SK-N-SH (cell line): ENCODE measurements around the gene CXCR5. TPM values are rescaled to one million over a fixed set of nuclear protein-coding genes. Genes with fewer than 3 reads are reported as not detected.

Experiments used
- CTCF ChIA-PET: fragments of 300-600, 350-600 bp; formaldehyde crosslinking; extraction: SDS; loops from one replicate; lab custom pipeline; 2021; lab: Yijun Ruan, JAX
- POLR2A ChIA-PET: fragments of 350-600 bp; sonication (Branson Sonifier 250); formaldehyde crosslinking; extraction: SDS; loops from one replicate; lab custom pipeline; 2020; ENCODE audit warnings: antibody characterized with exemption, inconsistent platforms; lab: Yijun Ruan, JAX
- DNase-seq: peaks from one replicate; pipeline ENCODE4 v3.0.0; 2012
- H2AFZ ChIP-seq: fragments of 200-600 bp; sonication (generic); 2 replicates; pipeline ENCODE4 v1.8.1; 2016; ENCODE audit warnings: antibody characterized with exemption, mild to moderate bottlenecking, low read depth
- H3F3A ChIP-seq: fragments of 200-600 bp; sonication (generic); replicated peaks from 2 replicates; pipeline ENCODE3; 2016; ENCODE audit warnings: antibody characterized with exemption, mild to moderate bottlenecking; ENCODE audit not compliant: insufficient read depth
- H3K27ac ChIP-seq, 2 experiments: fragments of 200-500 bp in 1 of 2; fragments of 200-600 bp in 1 of 2; sonication (Bioruptor generic) in 1 of 2; sonication (generic), shearing (Covaris generic) in 1 of 2; 2 replicates each; pipeline versions ENCODE4 v1.5.1 to v1.6.1; 2014 to 2016; ENCODE audit warnings: low read depth in 2 of 2, inconsistent platforms in 1 of 2, low read length in 1 of 2, mild to moderate bottlenecking in 1 of 2, mixed read lengths in 1 of 2
- H3K27me3 ChIP-seq: fragments of 200-600 bp; sonication (generic), shearing (Covaris generic); 2 replicates; pipeline ENCODE4 v1.6.1; 2016; ENCODE audit warnings: mixed run types; ENCODE audit not compliant: insufficient read depth
- H3K36me3 ChIP-seq, 2 experiments: fragments of 200-500 bp in 1 of 2; fragments of 200-600 bp in 1 of 2; sonication (Bioruptor generic) in 1 of 2; sonication (generic) in 1 of 2; replicated peaks in 1 of 2; 2 replicates each; pipeline versions ENCODE3 to v1.5.1; 2014 to 2016; ENCODE audit warnings: low read length in 1 of 2, mild to moderate bottlenecking in 1 of 2; ENCODE audit not compliant: insufficient read depth in 2 of 2, control insufficient read depth in 1 of 2
- H3K4me1 ChIP-seq, 2 experiments: fragments of 200-500 bp in 1 of 2; fragments of 200-600 bp in 1 of 2; sonication (Bioruptor generic) in 1 of 2; sonication (generic), shearing (Covaris generic) in 1 of 2; 2 replicates each; pipeline versions ENCODE4 v1.5.1 to v1.6.1; 2014 to 2016; ENCODE audit warnings: low read depth in 1 of 2, low read length in 1 of 2, mixed run types in 1 of 2; ENCODE audit not compliant: insufficient read depth in 2 of 2, control insufficient read depth in 1 of 2
- H3K4me2 ChIP-seq: fragments of 200-600 bp; sonication (generic), shearing (Covaris generic); 2 replicates; pipeline ENCODE4 v1.6.1; 2017; ENCODE audit warnings: mixed run types
- H3K4me3 ChIP-seq, 2 experiments: fragments of 200-500 bp in 1 of 2; fragments of 200-600 bp in 1 of 2; sonication (Bioruptor generic) in 1 of 2; sonication (generic), shearing (Covaris generic) in 1 of 2; 2 replicates each; pipeline versions ENCODE4 v1.5.1 to v1.8.1; 2014 to 2016; ENCODE audit warnings: low read depth in 2 of 2, inconsistent platforms in 1 of 2, low read length in 1 of 2, mild to moderate bottlenecking in 1 of 2, mixed read lengths in 1 of 2, moderate library complexity in 1 of 2
- H3K79me2 ChIP-seq: fragments of 200-600 bp; sonication (generic); 2 replicates; pipeline ENCODE4 v1.8.1; 2017; ENCODE audit warnings: mild to moderate bottlenecking; ENCODE audit not compliant: insufficient read depth
- H3K9ac ChIP-seq: fragments of 200-600 bp; sonication (generic); 2 replicates; pipeline ENCODE4 v1.6.1; 2017; ENCODE audit warnings: mixed run types
- H3K9me2 ChIP-seq: fragments of 200-600 bp; sonication (generic); 2 replicates; pipeline ENCODE4 v1.6.1; 2017; ENCODE audit warnings: mixed run types
- H3K9me3 ChIP-seq: fragments of 200-600 bp; sonication (generic); 2 replicates; pipeline ENCODE4 v1.6.1; 2017; ENCODE audit warnings: mixed run types, mild to moderate bottlenecking, moderate library complexity
- H4K20me1 ChIP-seq: fragments of 200-600 bp; sonication (generic); 2 replicates; pipeline ENCODE4 v1.6.1; 2017; ENCODE audit warnings: mild to moderate bottlenecking, mixed run types; ENCODE audit not compliant: insufficient read depth
- ELF1 ChIP-seq: IDR thresholded peaks from 2 replicates; pipeline ENCODE4 v1.4.0; 2012
- EP300 ChIP-seq, 2 experiments: IDR thresholded peaks; 2 replicates each; pipeline versions ENCODE4 v1.4.0 to v1.6.1; 2012; ENCODE audit warnings: borderline replicate concordance in 1 of 2, low read depth in 1 of 2, low read length in 1 of 2
- FOXJ3 ChIP-seq: sonication (generic); formaldehyde crosslinking; IDR thresholded peaks from 2 replicates; pipeline ENCODE4 v1.5.1; 2020; ENCODE audit warnings: mild to moderate bottlenecking, missing genetic modification reagents
- GABPA ChIP-seq: IDR thresholded peaks from 2 replicates; pipeline ENCODE4 v1.4.0; 2012; ENCODE audit warnings: low read depth, mild to moderate bottlenecking
- GATA2 ChIP-seq: sonication (generic); formaldehyde crosslinking; IDR thresholded peaks from 2 replicates; pipeline ENCODE4 v1.5.0; 2020; ENCODE audit warnings: mild to moderate bottlenecking, missing genetic modification reagents
- JUND ChIP-seq: IDR thresholded peaks from 2 replicates; pipeline ENCODE4 v1.4.0; 2012
- NRF1 ChIP-seq: IDR thresholded peaks from 2 replicates; pipeline ENCODE4 v1.6.1; 2012; ENCODE audit warnings: low read depth, mild to moderate bottlenecking, low read length
- POLR2AphosphoS5 ChIP-seq: IDR thresholded peaks from 2 replicates; pipeline ENCODE4 v1.6.1; 2012; ENCODE audit warnings: low read depth, low read length
- RAD21 ChIP-seq: IDR thresholded peaks from 2 replicates; pipeline ENCODE4 v1.6.1; 2012; ENCODE audit warnings: mild to moderate bottlenecking, low read length
- TCF12 ChIP-seq: IDR thresholded peaks from 2 replicates; pipeline ENCODE4 v1.4.0; 2012
- TEAD4 ChIP-seq: IDR thresholded peaks from 2 replicates; pipeline ENCODE4 v1.4.0; 2012; ENCODE audit warnings: mild to moderate bottlenecking, borderline replicate concordance; ENCODE audit not compliant: insufficient read depth
- WGBS: methylation state at CpG from one replicate; pipeline ENCODE4 v1.1.6; 2017; ENCODE audit warnings: low lambda C conversion rate; 5-methylcytosine and 5-hydroxymethylcytosine counted together
- polyA plus RNA-seq, 3 experiments: library from polyadenylated mRNA; depleted of rRNA; stranded (reverse); fragments of >200 nt; gene quantifications; 2 replicates each; pipeline ENCODE4 v1.2.3, GENCODE V29; 2012
- TF ChIP-seq, protein P1 (sequence below): fragments of 150-350 bp; IDR thresholded peaks from 2 replicates; pipeline ENCODE4 v1.6.1; 2017; ENCODE audit warnings: antibody characterized with exemption, low read length, low read depth, borderline replicate concordance
- TF ChIP-seq, protein P2 (sequence below): IDR thresholded peaks from 2 replicates; pipeline ENCODE4 v1.4.0; 2012; ENCODE audit warnings: low read depth
- TF ChIP-seq, protein P3 (sequence below): IDR thresholded peaks from 2 replicates; pipeline ENCODE4 v1.4.0; 2012; ENCODE audit warnings: low read depth, borderline replicate concordance

The CXCR5 gene
- polyA plus RNA-seq, 1 of the 3 experiments (the other 2 are of a cell fraction): 0.02 TPM

DNA sequence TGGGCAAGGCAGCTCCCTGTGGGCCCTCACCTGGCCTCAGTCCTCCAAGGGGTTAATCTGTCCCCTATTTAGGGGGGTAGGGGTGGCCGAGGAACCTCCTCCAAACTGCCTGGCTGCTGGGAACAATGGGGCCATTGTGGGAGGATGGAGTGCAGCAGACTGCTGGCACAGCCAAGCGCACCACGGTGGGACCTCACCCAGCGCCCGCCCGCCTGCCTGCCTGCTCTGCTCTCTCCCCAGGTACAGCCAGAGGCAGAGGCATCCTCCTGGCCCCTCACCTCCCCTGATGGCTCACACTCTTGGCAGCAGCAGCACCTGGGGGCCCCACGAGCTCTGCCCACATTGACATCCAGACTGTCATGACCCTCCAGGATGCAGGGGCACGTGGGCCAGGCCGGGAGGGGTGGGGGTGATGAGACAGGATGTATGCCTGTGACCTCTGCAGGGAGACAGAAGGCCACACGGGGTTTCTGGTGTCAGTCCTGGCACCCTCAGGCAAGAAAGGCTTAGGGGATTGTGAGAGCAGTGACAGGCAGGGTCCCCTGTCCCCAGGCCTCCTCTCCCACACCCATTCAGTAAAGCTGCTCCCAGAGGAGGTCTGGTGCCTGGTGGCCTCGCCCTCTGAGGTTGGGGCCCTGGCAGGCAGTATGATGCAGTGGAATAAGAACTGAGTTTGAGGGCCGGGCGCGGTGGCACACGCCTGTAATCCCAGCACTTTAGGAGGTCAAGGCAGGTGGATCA is 30.7 kb downstream of the CXCR5 start:
- no peak for DNase-seq
- peak overlapping the region; percentile 51; the same call in 1 of the 2 replicates for H3K9ac ChIP-seq

DNA sequence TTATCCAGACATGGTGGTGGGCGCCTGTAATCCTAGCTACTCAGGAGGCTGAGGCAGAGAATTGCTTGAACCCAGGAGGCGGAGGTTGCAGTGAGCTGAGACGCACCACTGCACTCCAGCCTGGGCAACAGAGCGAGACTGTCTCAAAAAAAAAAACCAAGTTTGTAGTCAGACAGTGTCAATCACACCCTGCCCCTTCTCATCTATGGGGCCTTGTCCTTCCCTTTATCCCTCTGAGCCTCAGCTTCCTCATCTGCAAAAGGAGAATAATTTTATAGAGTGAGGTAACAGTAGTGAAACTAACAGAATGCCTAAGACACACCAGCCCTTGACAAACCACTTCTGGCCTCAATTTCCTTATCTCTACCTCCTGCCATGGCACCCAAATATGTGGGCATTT is 31.3 kb downstream of the CXCR5 start:
- no peak for DNase-seq
- Histone ChIP-seq H2AFZ (no peak overlapping the region), H3K4me2 (peak overlapping the region; percentile 89), H3K9ac (peak overlapping the region; percentile 51; the same call in 1 of the 2 replicates), H3K27ac (peak overlapping the region; percentile 23 to 100; a peak in 2 of 4 replicates), H3K4me3 (no peak overlapping the region), H3K4me1 (peaks cover 84 to 91% of the 10 kb centered on the region in 2 experiments; a peak in 3 of 4 replicates), H3K79me2 (peaks cover 93% of the 10 kb centered on the region), H3K36me3 (peaks cover 0 to 3% of the 10 kb centered on the region in 2 experiments), H3F3A (peaks cover 48% of the 10 kb centered on the region), H3K9me2 (no peaks in the 10 kb centered on the region), H3K27me3 (no peaks in the 10 kb centered on the region), H3K9me3 (no peaks in the 10 kb centered on the region), H4K20me1 (peaks cover 6% of the 10 kb centered on the region; the same call in 1 of the 2 replicates)
- 98% methylated on average over 4 of the region's 4 CpGs for WGBS
- CTCF ChIA-PET: interaction anchor here (1.7 kb wide), 1 partner anchor 42 kb away, joined by 4 read pairs; the partner anchor contains the start of gene UPK2
- POLR2A ChIA-PET: interaction anchor here (0.6 to 1.0 kb wide), 2 partner anchors 11 to 135 kb away, joined by 3 to 4 read pairs; partner anchors contain the start of gene BCL9L
- no peak for TF ChIP-seq POLR2AphosphoS5
- TF ChIP-seq, all 33 proteins: peak for 0

More for the DNA sequence above, 30.7 kb downstream of the CXCR5 start:
- POLR2A ChIA-PET: interaction anchor here (0.6 to 1.0 kb wide), 2 partner anchors 12 to 114 kb away, joined by 3 to 4 read pairs; partner anchors contain the start of gene BCL9L
- no peak for TF ChIP-seq RAD21
- no peak for TF ChIP-seq ELF1
- no peak for TF ChIP-seq NRF1
- TF ChIP-seq, protein P1, sequence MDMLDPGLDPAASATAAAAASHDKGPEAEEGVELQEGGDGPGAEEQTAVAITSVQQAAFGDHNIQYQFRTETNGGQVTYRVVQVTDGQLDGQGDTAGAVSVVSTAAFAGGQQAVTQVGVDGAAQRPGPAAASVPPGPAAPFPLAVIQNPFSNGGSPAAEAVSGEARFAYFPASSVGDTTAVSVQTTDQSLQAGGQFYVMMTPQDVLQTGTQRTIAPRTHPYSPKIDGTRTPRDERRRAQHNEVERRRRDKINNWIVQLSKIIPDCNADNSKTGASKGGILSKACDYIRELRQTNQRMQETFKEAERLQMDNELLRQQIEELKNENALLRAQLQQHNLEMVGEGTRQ: no peak
- no peak for TF ChIP-seq GABPA
- TF ChIP-seq EP300 (IDR thresholded peaks at IDR 0.05; ENCODE audit: borderline replicate concordance in 1 of 2, low read depth in 1 of 2, low read length in 1 of 2): 0 out of 4 replicates have a peak, but pooled peaks of 1 of the 2 experiments have one; percentile 17
- TF ChIP-seq JUND: no peak
- TF ChIP-seq, protein P2, sequence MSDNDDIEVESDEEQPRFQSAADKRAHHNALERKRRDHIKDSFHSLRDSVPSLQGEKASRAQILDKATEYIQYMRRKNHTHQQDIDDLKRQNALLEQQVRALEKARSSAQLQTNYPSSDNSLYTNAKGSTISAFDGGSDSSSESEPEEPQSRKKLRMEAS: peak; percentile 62
- TF ChIP-seq FOXJ3 (CRISPR knock-in tag): no peak
- no peak for TF ChIP-seq GATA2
- no peak for TF ChIP-seq TEAD4
- TF ChIP-seq, protein P3, sequence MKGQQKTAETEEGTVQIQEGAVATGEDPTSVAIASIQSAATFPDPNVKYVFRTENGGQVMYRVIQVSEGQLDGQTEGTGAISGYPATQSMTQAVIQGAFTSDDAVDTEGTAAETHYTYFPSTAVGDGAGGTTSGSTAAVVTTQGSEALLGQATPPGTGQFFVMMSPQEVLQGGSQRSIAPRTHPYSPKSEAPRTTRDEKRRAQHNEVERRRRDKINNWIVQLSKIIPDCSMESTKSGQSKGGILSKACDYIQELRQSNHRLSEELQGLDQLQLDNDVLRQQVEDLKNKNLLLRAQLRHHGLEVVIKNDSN: peak; percentile 59; the same call in 1 of the 2 replicates
- TF ChIP-seq TCF12: peak; percentile 10; the same call in 1 of the 2 replicates
- TF ChIP-seq, all 33 proteins: peak for 4
- H3K4me2 ChIP-seq: peak overlapping the region; percentile 89
- H3K9me3 ChIP-seq: no peaks in the 10 kb centered on the region
- peaks cover 0 to 3% of the 10 kb centered on the region in 2 experiments for H3K36me3 ChIP-seq
- no peak overlapping the region for H2AFZ ChIP-seq
- no peak overlapping the region for H3K4me3 ChIP-seq
- WGBS: 57% methylated on average over 9 of the region's 15 CpGs
- peaks cover 5% of the 10 kb centered on the region; the same call in 1 of the 2 replicates for H4K20me1 ChIP-seq
- H3K79me2 ChIP-seq: peaks cover 93% of the 10 kb centered on the region
- peaks cover 47% of the 10 kb centered on the region for H3F3A ChIP-seq
- H3K27ac ChIP-seq: peak overlapping the region; percentile 51 to 100
- H3K27me3 ChIP-seq: no peaks in the 10 kb centered on the region
- no peaks in the 10 kb centered on the region for H3K9me2 ChIP-seq
- peaks cover 84 to 91% of the 10 kb centered on the region in 2 experiments; a peak in 3 of 4 replicates for H3K4me1 ChIP-seq
- CTCF ChIA-PET: interaction anchor here (1.7 kb wide), 1 partner anchor 42 kb away, joined by 4 read pairs; the partner anchor contains the start of gene UPK2
